HepG2 (cell line): ENCODE data around the gene PLK4. TPM values are rescaled to one million over a fixed set of nuclear protein-coding genes. Genes with fewer than 3 reads are reported as not detected.

ENCODE experiments used
- ATAC-seq: fragments of 200-7000 bp; cut with Tn5 transposase; 3 replicates; pipeline ENCODE4 v1.9.1; 2020; ENCODE audit warnings: mild to moderate bottlenecking, moderate library complexity
- BruUV-seq: library from RNA; stranded (reverse); fragments of 400-500 nt; replicated peaks from 2 replicates; lab custom pipeline; 2021; lab: Mats Ljungman, UMichigan
- CTCF ChIA-PET: fragments of 300-600 bp; formaldehyde crosslinking; extraction: SDS; loops from one replicate; lab custom pipeline; 2021; ENCODE audit warnings: low total read pairs, inconsistent platforms, low intra/inter-chr PET ratio; lab: Yijun Ruan, JAX
- POLR2A ChIA-PET: fragments of 350-600 bp; sonication (Branson Sonifier 250); formaldehyde crosslinking; loops from one replicate; lab custom pipeline; 2020; ENCODE audit warnings: antibody characterized with exemption, inconsistent platforms; lab: Yijun Ruan, JAX
- DNase-seq: peaks from one replicate; pipeline ENCODE4 v3.0.0-alpha.2; 2015; ENCODE audit warnings: low spot score
- FAIRE-seq: peaks from 3 replicates; lab custom pipeline; 2011; peaks lifted over from hg19 to GRCh38; lab: Jason Lieb, UNC
- H2AFZ ChIP-seq: one replicate; pipeline ENCODE4 v1.6.1; 2011; ENCODE audit warnings: low read length, inconsistent platforms
- H3K27ac ChIP-seq: fragments of 300-600 bp; 3 replicates; pipeline ENCODE4 v1.8.0; 2011; ENCODE audit warnings: mixed run types, mild to moderate bottlenecking, mixed read lengths, low read length, inconsistent platforms; ENCODE audit not compliant: insufficient read depth; ENCODE audit errors: extremely low read length
- H3K27me3 ChIP-seq, 2 experiments: fragments of 200-600 bp in 1 of 2; 2 replicates in 1 of 2; 3 replicates in 1 of 2; pipeline versions ENCODE4 v1.6.0 to v1.8.0; 2011; ENCODE audit warnings: low read length in 2 of 2, mild to moderate bottlenecking in 2 of 2, moderate library complexity in 2 of 2, inconsistent platforms in 1 of 2; ENCODE audit not compliant: insufficient read depth in 2 of 2, control insufficient read depth in 1 of 2
- H3K36me3 ChIP-seq, 2 experiments: fragments of 200-600 bp in 1 of 2; replicated peaks in 1 of 2; 2 replicates in 1 of 2; 3 replicates in 1 of 2; pipeline versions ENCODE4 v1.5.1 to v1.8.0; 2011; ENCODE audit warnings: low read length in 2 of 2, inconsistent platforms in 1 of 2; ENCODE audit not compliant: insufficient read depth in 2 of 2, control insufficient read depth in 1 of 2
- H3K4me1 ChIP-seq: 2 replicates; pipeline ENCODE4 v1.5.1; 2012; ENCODE audit warnings: low read length, inconsistent platforms; ENCODE audit not compliant: insufficient read depth
- H3K4me2 ChIP-seq: 2 replicates; pipeline ENCODE4 v1.6.0; 2011; ENCODE audit warnings: low read depth, low read length, inconsistent platforms
- H3K4me3 ChIP-seq, 3 experiments: fragments of 200-600 bp in 1 of 3; sonication (generic), shearing (Covaris generic) in 1 of 3; replicated peaks in 1 of 3; 2 replicates each; pipeline ENCODE4 v1.5.1; 2011 to 2016; ENCODE audit warnings: low read length in 3 of 3, inconsistent platforms in 2 of 3, low read depth in 2 of 3, mild to moderate bottlenecking in 2 of 3, control low read depth in 1 of 3, mixed read lengths in 1 of 3; ENCODE audit not compliant: insufficient read depth in 1 of 3
- H3K79me2 ChIP-seq: one replicate; pipeline ENCODE4 v1.6.1; 2011; ENCODE audit warnings: low read length, inconsistent platforms; ENCODE audit not compliant: insufficient read depth
- H3K9ac ChIP-seq: 2 replicates; pipeline ENCODE4 v1.6.0; 2011; ENCODE audit warnings: mild to moderate bottlenecking, low read depth, low read length, inconsistent platforms; ENCODE audit not compliant: insufficient read depth
- H3K9me3 ChIP-seq: 2 replicates; pipeline ENCODE4 v1.5.1; 2012; ENCODE audit warnings: mild to moderate bottlenecking, low read length
- H4K20me1 ChIP-seq: 2 replicates; pipeline ENCODE4 v1.6.0; 2011; ENCODE audit warnings: inconsistent platforms, mild to moderate bottlenecking, low read length, moderate library complexity; ENCODE audit not compliant: insufficient read depth
- ARNT2 ChIP-seq: sonication (generic); formaldehyde crosslinking; IDR thresholded peaks from 2 replicates; pipeline ENCODE4 v1.8.0; 2022; ENCODE audit warnings: mild to moderate bottlenecking, low read depth, missing genetic modification reagents, moderate library complexity
- CTCF ChIP-seq: sonication (generic); formaldehyde crosslinking; IDR thresholded peaks from 2 replicates; pipeline ENCODE4 v1.5.0; 2020; ENCODE audit warnings: mild to moderate bottlenecking, missing genetic modification reagents, moderate library complexity
- DBP ChIP-seq: sonication (generic); formaldehyde crosslinking; IDR thresholded peaks from 2 replicates; pipeline ENCODE4 v1.4.0; 2020; ENCODE audit warnings: missing genetic modification reagents; ENCODE audit errors: not compliant biosample characterization
- FOXM1 ChIP-seq: sonication (generic); formaldehyde crosslinking; IDR thresholded peaks from 2 replicates; pipeline ENCODE4 v1.5.0; 2020; ENCODE audit warnings: missing genetic modification reagents
- GTF3A ChIP-seq: sonication (generic); formaldehyde crosslinking; conservative IDR thresholded peaks from 2 replicates; pipeline ENCODE4 v1.4.0; 2020; ENCODE audit warnings: mild to moderate bottlenecking, missing genetic modification reagents
- HDAC6 ChIP-seq: fragments of 200-600 bp; sonication (generic); IDR thresholded peaks from 2 replicates; pipeline ENCODE4 v1.7.0; 2017; ENCODE audit warnings: mild to moderate bottlenecking, antibody characterized with exemption, low read length, low read depth
- JARID2 ChIP-seq: sonication (generic); formaldehyde crosslinking; IDR thresholded peaks from 2 replicates; pipeline ENCODE4 v1.8.1; 2023; ENCODE audit warnings: missing genetic modification reagents, inconsistent platforms; ENCODE audit not compliant: insufficient replicate concordance
- KDM5A ChIP-seq: fragments of 200-600 bp; sonication (generic); IDR thresholded peaks from 2 replicates; pipeline ENCODE4 v1.7.0; 2018; ENCODE audit warnings: antibody characterized with exemption, mild to moderate bottlenecking, low read length, borderline replicate concordance
- MED8 ChIP-seq: sonication (generic); formaldehyde crosslinking; IDR thresholded peaks from 2 replicates; pipeline ENCODE4 v1.8.1; 2023; ENCODE audit warnings: mild to moderate bottlenecking, missing genetic modification reagents; ENCODE audit not compliant: insufficient replicate concordance
- NPAS2 ChIP-seq: sonication (generic); formaldehyde crosslinking; IDR thresholded peaks from 2 replicates; pipeline ENCODE4 v1.8.0; 2022; ENCODE audit warnings: mild to moderate bottlenecking, missing genetic modification reagents, borderline replicate concordance
- RNF2 ChIP-seq: fragments of 450-650 bp; conservative IDR thresholded peaks from 2 replicates; pipeline ENCODE4 v1.6.1; 2016; ENCODE audit warnings: low read depth
- ZNF362 ChIP-seq: sonication (generic); formaldehyde crosslinking; IDR thresholded peaks from 2 replicates; pipeline ENCODE4 v1.4.0; 2020; ENCODE audit warnings: missing genetic modification reagents, mild to moderate bottlenecking, borderline replicate concordance
- ZNF441 ChIP-seq: sonication (generic); formaldehyde crosslinking; IDR thresholded peaks from 2 replicates; pipeline ENCODE4 v1.7.0; 2021; ENCODE audit warnings: missing genetic modification reagents, borderline replicate concordance
- ZNF577 ChIP-seq: sonication (generic); formaldehyde crosslinking; IDR thresholded peaks from 2 replicates; pipeline ENCODE4 v1.4.0; 2020; ENCODE audit warnings: mild to moderate bottlenecking, low read depth, missing genetic modification reagents, borderline replicate concordance
- ZNF605 ChIP-seq: sonication (generic); formaldehyde crosslinking; IDR thresholded peaks from 2 replicates; pipeline ENCODE4 v1.8.0; 2022; ENCODE audit warnings: mild to moderate bottlenecking, missing genetic modification reagents
- ZNF770 ChIP-seq: sonication (generic); formaldehyde crosslinking; IDR thresholded peaks from 2 replicates; pipeline ENCODE4 v1.5.0; 2020; ENCODE audit warnings: mild to moderate bottlenecking, missing genetic modification reagents
- WGBS: methylation state at CpG from one replicate; pipeline ENCODE4 v1.1.6; 2017; ENCODE audit warnings: low lambda C conversion rate; 5-methylcytosine and 5-hydroxymethylcytosine counted together
- in situ Hi-C: cut with HindIII; loops from 2 replicates; pipeline ENCODE4 v1.10.0; 2017; ENCODE audit warnings: low pct_unique_long_range_greater_than_20kb; ENCODE audit not compliant: extremely low pct_ligation_motif_present
- intact Hi-C: fragments of 100-400 bp; cut with micrococcal nuclease; formaldehyde crosslinking; loops from one replicate; pipeline ENCODE4 v1.10.0; 2022; ENCODE audit not compliant: unreplicated experiment
- polyA plus RNA-seq, 8 experiments: library from polyadenylated mRNA; depleted of rRNA in 3 of 8; stranded (reverse) in 7 of 8; unstranded in 1 of 8; fragments of >200 nt; fragmentation: Illumina TruSeq in 4 of 8; extraction: Trizol in 4 of 8; gene quantifications; 2 replicates each; pipeline versions ENCODE4 v1.2.1 to v1.2.3, GENCODE V29; 2011 to 2016; ENCODE audit warnings: low read depth in 4 of 8, missing spikeins in 1 of 8, mixed read lengths in 1 of 8; ENCODE audit not compliant: insufficient read depth in 1 of 8
- total RNA-seq, 5 experiments: library from RNA; depleted of rRNA; stranded (reverse); fragments of >200 nt; fragmentation: Illumina TruSeq; extraction: Trizol; gene quantifications; 2 replicates each; pipeline ENCODE4 v1.2.3, GENCODE V29; 2016; ENCODE audit warnings: low read depth in 1 of 5
- TF ChIP-seq, protein P1 (sequence below): sonication (generic); formaldehyde crosslinking; IDR thresholded peaks from 2 replicates; pipeline ENCODE4 v1.5.1; 2020; ENCODE audit warnings: mild to moderate bottlenecking, missing genetic modification reagents, moderate library complexity

Gene PLK4
- total and polyA plus RNA-seq, 2 of the 13 experiments (the other 11 are each of a cell fraction or from before 2014, with no cell fraction given) = 22.4 to 46.1 TPM

- TF ChIP-seq NPAS2 (no peak), ZNF441 (0 out of 2 replicates have a peak, but pooled peaks have one; percentile 0), CTCF (peak; percentile 72), KDM5A (no peak)
Observed at GRCh38 chr4:127881563-127881864, 821 bp downstream of the PLK4 start (continued).

GRCh38 chr4:127888559-127888958, 7.9 kb downstream of the PLK4 start:
- Histone ChIP-seq H3K4me1 (peaks cover 8% of the 10 kb centered on the region; the same call in 1 of the 2 replicates), H3K79me2 (peaks cover 2% of the 10 kb centered on the region), H3K4me3 (no peak overlapping the region), H3K27me3 (no peaks in the 10 kb centered on the region), H2AFZ (no peak overlapping the region), H3K4me2 (no peak overlapping the region), H3K27ac (no peak overlapping the region), H3K36me3 (peaks cover 4 to 38% of the 10 kb centered on the region in 2 experiments; a peak in 3 of 5 replicates), H3K9ac (no peak overlapping the region), H4K20me1 (no peaks in the 10 kb centered on the region), H3K9me3 (no peaks in the 10 kb centered on the region)
- POLR2A ChIA-PET = interaction anchor here (1.4 kb wide), 1 partner anchor 77 kb away, joined by 10 read pairs; the partner anchor contains the start of genes ABHD18 and MFSD8
- ATAC-seq (no peak), FAIRE-seq (no peak), DNase-seq (no peak)
- in situ Hi-C loops = no loop called here
- intact Hi-C loops = loop anchor here (10.0 kb wide), 1 partner anchor 104 kb away; the partner anchor contains the start of gene HSPA4L
- CTCF ChIA-PET = no interaction called here
- WGBS = 93% methylated on average over 1 of the region's 1 CpG
- BruUV-seq = no TSS peak
- TF ChIP-seq ZNF362 (CRISPR knock-in tag) (no peak), FOXM1 (CRISPR knock-in tag) (no peak), MED8 (CRISPR knock-in tag) (no peak), DBP (CRISPR knock-in tag) (no peak), JARID2 (CRISPR knock-in tag) (no peak), ZNF770 (no peak), RNF2 (no peak), HDAC6 (no peak), GTF3A (no peak), ZNF605 (no peak), ZNF577 (CRISPR knock-in tag) (no peak), ARNT2 (no peak)
- TF ChIP-seq, protein P1, sequence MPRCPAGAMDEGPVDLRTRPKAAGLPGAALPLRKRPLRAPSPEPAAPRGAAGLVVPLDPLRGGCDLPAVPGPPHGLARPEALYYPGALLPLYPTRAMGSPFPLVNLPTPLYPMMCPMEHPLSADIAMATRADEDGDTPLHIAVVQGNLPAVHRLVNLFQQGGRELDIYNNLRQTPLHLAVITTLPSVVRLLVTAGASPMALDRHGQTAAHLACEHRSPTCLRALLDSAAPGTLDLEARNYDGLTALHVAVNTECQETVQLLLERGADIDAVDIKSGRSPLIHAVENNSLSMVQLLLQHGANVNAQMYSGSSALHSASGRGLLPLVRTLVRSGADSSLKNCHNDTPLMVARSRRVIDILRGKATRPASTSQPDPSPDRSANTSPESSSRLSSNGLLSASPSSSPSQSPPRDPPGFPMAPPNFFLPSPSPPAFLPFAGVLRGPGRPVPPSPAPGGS (CRISPR knock-in tag) = no peak
